MM.1S (cell line): Measurements from ENCODE around the gene KRT80.

Experiments used
- CTCF ChIP-seq: fragments of 300-600 bp; sonication (generic); IDR thresholded peaks from 2 replicates; pipeline ENCODE4 v1.5.1; 2016; ENCODE audit warnings: antibody characterized with exemption, low read length, mixed read lengths
- EZH2 ChIP-seq: fragments of 300-600 bp; sonication (generic); optimal IDR thresholded peaks from 2 replicates; pipeline ENCODE3; 2017; ENCODE audit warnings: low read depth, mild to moderate bottlenecking, antibody characterized with exemption, low read length, mixed read lengths

- TF ChIP-seq CTCF, result no peak
- TF ChIP-seq EZH2, result no peak
Observed at GRCh38 chr12:52168019-52168717, 23.6 kb downstream of the KRT80 start.
